Naive B cell (primary cell): ENCODE results near the gene KLF18. TPM values are rescaled to one million over a fixed set of nuclear protein-coding genes. Genes with fewer than 3 reads are reported as not detected.

Experiments
- ATAC-seq, 2 donors: fragments of 150-1000 bp; cut with Tn5 transposase; 2 replicates each; pipeline ENCODE4 v1.10.0; 2021; ENCODE audit warnings: low read depth in 2 of 2, mild to moderate bottlenecking in 2 of 2, moderate library complexity in 2 of 2
- DNase-seq: peaks from one replicate; pipeline ENCODE4 v3.0.0; 2022
- H3K27ac Mint-ChIP-seq, 6 donors: one replicate each; pipeline ENCODE4 v1.8.0; 2020 to 2022; ENCODE audit warnings: mild to moderate bottlenecking in 6 of 6, mixed read lengths in 6 of 6, moderate library complexity in 5 of 6, inconsistent platforms in 2 of 6
- H3K27me3 Mint-ChIP-seq, 3 donors: one replicate each; pipeline ENCODE4 v1.8.0; 2021 to 2022; ENCODE audit warnings: mixed read lengths in 3 of 3, mild to moderate bottlenecking in 1 of 3
- H3K36me3 Mint-ChIP-seq, 2 donors: one replicate each; pipeline ENCODE4 v1.8.0; 2020 to 2022; ENCODE audit warnings: mixed read lengths in 2 of 2, inconsistent platforms in 1 of 2, mild to moderate bottlenecking in 1 of 2
- H3K4me1 Mint-ChIP-seq, 3 donors: one replicate each; pipeline ENCODE4 v1.8.0; 2020 to 2022; ENCODE audit warnings: mixed read lengths in 3 of 3, inconsistent platforms in 1 of 3, mild to moderate bottlenecking in 1 of 3, moderate library complexity in 1 of 3
- H3K4me3 Mint-ChIP-seq, 8 donors: one replicate each; pipeline ENCODE4 v1.8.0; 2020 to 2022; ENCODE audit warnings: mild to moderate bottlenecking in 8 of 8, mixed read lengths in 8 of 8, moderate library complexity in 8 of 8, inconsistent platforms in 2 of 8
- H3K9me3 Mint-ChIP-seq, 7 donors: one replicate each; pipeline ENCODE4 v1.8.0; 2020 to 2022; ENCODE audit warnings: mixed read lengths in 7 of 7, mild to moderate bottlenecking in 5 of 7, inconsistent platforms in 2 of 7, moderate library complexity in 1 of 7
- polyA plus RNA-seq, 6 donors: library from polyadenylated mRNA; unstranded; fragments of 300-500 nt; fragmentation: Illumina TruSeq; gene quantifications; one replicate each; pipeline ENCODE4 v1.2.3, GENCODE V29; 2021; ENCODE audit warnings: low read depth in 6 of 6

The KLF18 gene
- polyA plus RNA-seq, 6 donors from 2014 or later, result not detected

GRCh38 chr1:44113095-44113609 lies 28.3 kb downstream of the KLF18 start:
- no peak for ATAC-seq
- Mint-ChIP-seq H3K36me3 (no peaks in the 10 kb centered on the region), H3K4me1 (no peaks in the 10 kb centered on the region), H3K27me3 (peaks cover under 1 to 7% (median 5%) of the 10 kb centered on the region in 3 donors), H3K27ac (no peak overlapping the region), H3K4me3 (no peak overlapping the region), H3K9me3 (no peaks in the 10 kb centered on the region)
- no peak for DNase-seq

- Mint-ChIP-seq H3K36me3 (no peaks in the 10 kb centered on the region), H3K4me3 (no peak overlapping the region), H3K27me3 (peaks cover 5 to 9% (median 7%) of the 10 kb centered on the region in 3 donors), H3K27ac (no peak overlapping the region), H3K4me1 (no peaks in the 10 kb centered on the region), H3K9me3 (no peaks in the 10 kb centered on the region)
- no peak for DNase-seq
- no peak for ATAC-seq
Observed at GRCh38 chr1:44112486-44112885, 28.9 kb downstream of the KLF18 start.

DNA sequence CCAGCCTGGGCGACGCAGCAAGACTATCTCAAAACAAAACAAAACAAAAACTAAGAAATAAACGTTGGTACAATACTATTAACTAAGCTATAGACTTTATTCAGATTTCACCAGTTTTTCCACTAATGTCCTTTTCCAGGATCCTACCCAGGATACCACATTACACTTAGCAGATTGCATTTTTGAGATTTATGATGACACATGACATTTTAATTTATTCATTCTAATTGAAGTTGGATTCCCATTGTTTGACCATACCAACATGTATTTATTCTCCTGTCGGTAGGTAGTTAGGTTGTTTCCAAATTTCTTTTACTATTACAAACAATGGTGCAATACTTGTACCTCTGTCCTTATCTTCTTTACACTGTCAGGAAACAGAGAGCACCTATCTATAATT lies 29.6 kb downstream of the KLF18 start:
- no peaks in the 10 kb centered on the region for H3K4me1 Mint-ChIP-seq
- H3K27ac Mint-ChIP-seq, result no peak overlapping the region
- no peaks in the 10 kb centered on the region for H3K36me3 Mint-ChIP-seq
- DNase-seq, result no peak
- no peak overlapping the region for H3K4me3 Mint-ChIP-seq
- no peaks in the 10 kb centered on the region for H3K9me3 Mint-ChIP-seq
- H3K27me3 Mint-ChIP-seq, result peaks cover 6 to 11% (median 8%) of the 10 kb centered on the region in 3 donors
- no peak for ATAC-seq

- no peaks in the 10 kb centered on the region for H3K9me3 Mint-ChIP-seq
- H3K4me1 Mint-ChIP-seq, result no peaks in the 10 kb centered on the region
Observed at GRCh38 chr1:44110916-44111315, 30.5 kb downstream of the KLF18 start.

GRCh38 chr1:44108971-44109370 lies 32.5 kb downstream of the KLF18 start:
- H3K27ac Mint-ChIP-seq, result no peak overlapping the region
- no peak overlapping the region for H3K4me3 Mint-ChIP-seq
- H3K9me3 Mint-ChIP-seq, result no peaks in the 10 kb centered on the region
- DNase-seq (no peak), ATAC-seq (no peak)
- no peaks in the 10 kb centered on the region for H3K36me3 Mint-ChIP-seq
- H3K27me3 Mint-ChIP-seq, result peaks cover 15 to 25% (median 18%) of the 10 kb centered on the region in 3 donors
- H3K4me1 Mint-ChIP-seq, result no peaks in the 10 kb centered on the region

More at GRCh38 chr1:44110916-44111315, 30.5 kb downstream of the KLF18 start:
- Mint-ChIP-seq H3K36me3 (no peaks in the 10 kb centered on the region), H3K27ac (no peak overlapping the region), H3K4me3 (no peak overlapping the region), H3K27me3 (peaks cover 11 to 20% (median 16%) of the 10 kb centered on the region in 3 donors)
- DNase-seq (no peak), ATAC-seq (no peak)

- Mint-ChIP-seq H3K27me3 (peaks cover 13 to 30% (median 15%) of the 10 kb centered on the region in 3 donors), H3K4me1 (no peaks in the 10 kb centered on the region), H3K4me3 (no peak overlapping the region), H3K9me3 (no peaks in the 10 kb centered on the region), H3K27ac (peak overlapping the region in 1 of 6 donors; percentile 66), H3K36me3 (no peaks in the 10 kb centered on the region)
- ATAC-seq (no peak), DNase-seq (no peak)
Observed at GRCh38 chr1:44108241-44108640, 33.2 kb downstream of the KLF18 start.

GRCh38 chr1:44105810-44106209 lies 35.6 kb downstream of the KLF18 start:
- no peak overlapping the region for H3K27ac Mint-ChIP-seq

GRCh38 chr1:44103270-44104131 lies 37.9 kb downstream of the KLF18 start:
- DNase-seq, result no peak
- ATAC-seq, result no peak
- peaks cover 13 to 27% (median 15%) of the 10 kb centered on the region in 3 donors for H3K27me3 Mint-ChIP-seq
- H3K4me1 Mint-ChIP-seq, result no peaks in the 10 kb centered on the region
- peak overlapping the region in 1 of 6 donors; percentile 10 for H3K27ac Mint-ChIP-seq
- no peak overlapping the region for H3K4me3 Mint-ChIP-seq
- no peaks in the 10 kb centered on the region for H3K9me3 Mint-ChIP-seq
- no peaks in the 10 kb centered on the region for H3K36me3 Mint-ChIP-seq

More at GRCh38 chr1:44105810-44106209, 35.6 kb downstream of the KLF18 start:
- no peak overlapping the region for H3K4me3 Mint-ChIP-seq
- H3K27me3 Mint-ChIP-seq, result peaks cover 13 to 30% (median 15%) of the 10 kb centered on the region in 3 donors
- H3K36me3 Mint-ChIP-seq, result no peaks in the 10 kb centered on the region
- no peak for DNase-seq
- no peaks in the 10 kb centered on the region for H3K4me1 Mint-ChIP-seq
- no peak for ATAC-seq
- H3K9me3 Mint-ChIP-seq, result no peaks in the 10 kb centered on the region

- peaks cover 6 to 13% (median 7%) of the 10 kb centered on the region in 3 donors for H3K27me3 Mint-ChIP-seq
- H3K4me3 Mint-ChIP-seq, result no peak overlapping the region
- no peak for ATAC-seq
- H3K9me3 Mint-ChIP-seq, result peaks cover 0 to 11% (median 2%) of the 10 kb centered on the region in 7 donors
- no peaks in the 10 kb centered on the region for H3K4me1 Mint-ChIP-seq
- peak overlapping the region in 2 of 6 donors; percentile 5 to 37 for H3K27ac Mint-ChIP-seq
- DNase-seq, result no peak
- no peaks in the 10 kb centered on the region for H3K36me3 Mint-ChIP-seq
Observed at GRCh38 chr1:44101328-44101727, 40.1 kb downstream of the KLF18 start.

- Mint-ChIP-seq H3K4me3 (no peak overlapping the region), H3K27me3 (peaks cover 0 to 10% (median 0%) of the 10 kb centered on the region in 3 donors), H3K9me3 (peaks cover 0 to 11% (median 4%) of the 10 kb centered on the region in 7 donors), H3K27ac (no peak overlapping the region), H3K36me3 (no peaks in the 10 kb centered on the region), H3K4me1 (no peaks in the 10 kb centered on the region)
- DNase-seq, result no peak
- no peak for ATAC-seq
Observed at GRCh38 chr1:44100183-44100868, 41.1 kb downstream of the KLF18 start.

GRCh38 chr1:44094047-44094446 lies 47.4 kb downstream of the KLF18 start:
- peaks cover 0 to 13% (median 4%) of the 10 kb centered on the region in 3 donors for H3K27me3 Mint-ChIP-seq
- H3K4me1 Mint-ChIP-seq, result no peaks in the 10 kb centered on the region
- ATAC-seq, result no peak
- no peak for DNase-seq
- peaks cover 0 to 13% (median 4%) of the 10 kb centered on the region in 7 donors for H3K9me3 Mint-ChIP-seq
- no peak overlapping the region for H3K27ac Mint-ChIP-seq
- no peaks in the 10 kb centered on the region for H3K36me3 Mint-ChIP-seq
- no peak overlapping the region for H3K4me3 Mint-ChIP-seq

GRCh38 chr1:44090429-44091252 lies 50.8 kb downstream of the KLF18 start:
- Mint-ChIP-seq H3K27ac (peak overlapping the region in 1 of 6 donors; percentile 52), H3K4me1 (no peaks in the 10 kb centered on the region), H3K36me3 (no peaks in the 10 kb centered on the region), H3K4me3 (no peak overlapping the region), H3K9me3 (peaks cover 0 to 2% (median 0%) of the 10 kb centered on the region in 7 donors), H3K27me3 (peaks cover 4 to 38% (median 13%) of the 10 kb centered on the region in 3 donors)
- no peak for DNase-seq
- no peak for ATAC-seq
